Natural killer cell (primary cell): ENCODE measurements around the gene NOTCH3. TPM values are rescaled to one million over a fixed set of nuclear protein-coding genes. Genes with fewer than 3 reads are reported as not detected.

Source experiments
- ATAC-seq, 3 donors: fragments of 150-1000 bp in 2 of 3; fragments of 200-7000 bp in 1 of 3; cut with Tn5 transposase; 1 replicate in 1 of 3; 2 replicates in 2 of 3; pipeline ENCODE4 v1.10.0; 2021; ENCODE audit warnings: mild to moderate bottlenecking in 2 of 3, moderate library complexity in 2 of 3
- DNase-seq, 2 donors: peaks; one replicate each; pipeline versions ENCODE4 v3.0.0 to v3.0.0-alpha.2; 2013 to 2021; ENCODE audit warnings: mixed read lengths in 1 of 2
- H3K27ac ChIP-seq: one replicate; pipeline ENCODE4 v1.5.1; 2013; ENCODE audit warnings: mild to moderate bottlenecking, low read length
- H3K27me3 ChIP-seq: one replicate; pipeline ENCODE4 v1.6.1; 2013; ENCODE audit warnings: low read length; ENCODE audit not compliant: control insufficient read depth, insufficient read depth
- H3K36me3 ChIP-seq: one replicate; pipeline ENCODE4 v1.6.1; 2013; ENCODE audit warnings: low read length; ENCODE audit not compliant: control insufficient read depth, insufficient read depth
- H3K4me1 ChIP-seq: one replicate; pipeline ENCODE4 v1.6.1; 2013; ENCODE audit warnings: low read length; ENCODE audit not compliant: control insufficient read depth, insufficient read depth
- H3K4me3 ChIP-seq: one replicate; pipeline ENCODE4 v1.5.1; 2013; ENCODE audit warnings: low read length
- H3K9me3 ChIP-seq: one replicate; pipeline ENCODE4 v1.6.1; 2013; ENCODE audit warnings: low read length; ENCODE audit not compliant: control insufficient read depth, insufficient read depth
- H3K27ac Mint-ChIP-seq, 2 donors: one replicate each; pipeline ENCODE4 v1.8.0; 2022; ENCODE audit warnings: mild to moderate bottlenecking in 2 of 2, mixed read lengths in 2 of 2, moderate library complexity in 1 of 2
- H3K27me3 Mint-ChIP-seq, 2 donors: one replicate each; pipeline ENCODE4 v1.8.0; 2022; ENCODE audit warnings: low read depth in 2 of 2, mixed read lengths in 2 of 2
- H3K36me3 Mint-ChIP-seq: one replicate; pipeline ENCODE4 v1.8.0; 2022; ENCODE audit warnings: mixed read lengths
- H3K4me1 Mint-ChIP-seq, 2 donors: one replicate each; pipeline ENCODE4 v1.8.0; 2022; ENCODE audit warnings: mixed read lengths in 2 of 2
- H3K4me3 Mint-ChIP-seq: one replicate; pipeline ENCODE4 v1.8.0; 2022; ENCODE audit warnings: mild to moderate bottlenecking, moderate library complexity, mixed read lengths
- H3K9me3 Mint-ChIP-seq, 2 donors: one replicate each; pipeline ENCODE4 v1.8.0; 2022; ENCODE audit warnings: mixed read lengths in 2 of 2
- WGBS: methylation state at CpG from one replicate; pipeline ENCODE4 v1.1.7; 2013; ENCODE audit warnings: missing lambda C conversion rate; ENCODE audit not compliant: insufficient coverage; 5-methylcytosine and 5-hydroxymethylcytosine counted together
- intact Hi-C: fragments of 100-400 bp; cut with micrococcal nuclease; formaldehyde crosslinking; loops from one replicate; pipeline ENCODE4 v1.14.2; 2022
- total RNA-seq, 4 donors: library from RNA; stranded (reverse); fragments of 120-200 nt in 1 of 4; gene quantifications; one replicate each; pipeline versions ENCODE4 v1.2.3 to v1.2.4, GENCODE V29; 2013 to 2022
- TF ChIP-seq, protein P1 (sequence below): fragments of 200-600 bp; IDR thresholded peaks from one replicate; pipeline ENCODE4 v1.8.0; 2022; ENCODE audit warnings: antibody characterized with exemption

NOTCH3 gene
- total RNA-seq, 3 donors from 2014 or later (not counting 1 experiment from before 2014, with no cell fraction given) = 0.25 to 0.26 TPM; not detected in 1

DNA sequence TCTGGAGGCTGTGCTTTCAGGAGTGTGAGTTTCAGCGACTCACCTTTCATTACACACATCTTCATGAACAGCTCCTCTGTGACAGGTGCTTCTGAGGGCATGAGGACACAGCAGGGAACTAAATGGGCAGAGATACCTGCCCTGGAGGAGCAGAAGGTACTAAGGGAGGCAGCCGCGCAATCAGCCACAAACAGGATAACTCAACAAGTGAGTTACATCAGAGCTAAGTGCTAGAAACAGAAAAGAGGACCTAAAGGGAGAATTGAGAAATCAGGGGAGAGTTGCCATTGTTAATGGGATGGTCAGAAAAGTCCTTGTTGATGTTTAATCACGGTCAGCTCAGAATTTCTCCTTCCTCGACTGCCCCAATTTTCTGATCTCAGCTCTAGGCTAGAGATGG is 51.1 kb downstream of the NOTCH3 start:
- H3K4me1 Mint-ChIP-seq = no peaks in the 10 kb centered on the region
- no peaks in the 10 kb centered on the region for H3K9me3 Mint-ChIP-seq
- H3K9me3 ChIP-seq = peaks cover 4% of the 10 kb centered on the region
- ATAC-seq (no peak), DNase-seq (no peak)
- peaks cover 6 to 17% of the 10 kb centered on the region in 2 donors for H3K27me3 Mint-ChIP-seq
- WGBS = 83% methylated on average over 5 of the region's 5 CpGs
- intact Hi-C loops = loop anchor here (1.0 kb wide), 2 partner anchors 48 to 57 kb away; no protein-coding TSS in a partner anchor
- H3K36me3 Mint-ChIP-seq = no peaks in the 10 kb centered on the region
- H3K36me3 ChIP-seq = no peaks in the 10 kb centered on the region
- no peak overlapping the region for H3K27ac Mint-ChIP-seq
- TF ChIP-seq, protein P1, sequence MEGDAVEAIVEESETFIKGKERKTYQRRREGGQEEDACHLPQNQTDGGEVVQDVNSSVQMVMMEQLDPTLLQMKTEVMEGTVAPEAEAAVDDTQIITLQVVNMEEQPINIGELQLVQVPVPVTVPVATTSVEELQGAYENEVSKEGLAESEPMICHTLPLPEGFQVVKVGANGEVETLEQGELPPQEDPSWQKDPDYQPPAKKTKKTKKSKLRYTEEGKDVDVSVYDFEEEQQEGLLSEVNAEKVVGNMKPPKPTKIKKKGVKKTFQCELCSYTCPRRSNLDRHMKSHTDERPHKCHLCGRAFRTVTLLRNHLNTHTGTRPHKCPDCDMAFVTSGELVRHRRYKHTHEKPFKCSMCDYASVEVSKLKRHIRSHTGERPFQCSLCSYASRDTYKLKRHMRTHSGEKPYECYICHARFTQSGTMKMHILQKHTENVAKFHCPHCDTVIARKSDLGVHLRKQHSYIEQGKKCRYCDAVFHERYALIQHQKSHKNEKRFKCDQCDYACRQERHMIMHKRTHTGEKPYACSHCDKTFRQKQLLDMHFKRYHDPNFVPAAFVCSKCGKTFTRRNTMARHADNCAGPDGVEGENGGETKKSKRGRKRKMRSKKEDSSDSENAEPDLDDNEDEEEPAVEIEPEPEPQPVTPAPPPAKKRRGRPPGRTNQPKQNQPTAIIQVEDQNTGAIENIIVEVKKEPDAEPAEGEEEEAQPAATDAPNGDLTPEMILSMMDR = no peak
- H3K4me3 Mint-ChIP-seq = no peak overlapping the region
- H3K4me1 ChIP-seq = no peaks in the 10 kb centered on the region
- H3K27me3 ChIP-seq = no peaks in the 10 kb centered on the region
- no peak overlapping the region for H3K27ac ChIP-seq
- no peak overlapping the region for H3K4me3 ChIP-seq

DNA sequence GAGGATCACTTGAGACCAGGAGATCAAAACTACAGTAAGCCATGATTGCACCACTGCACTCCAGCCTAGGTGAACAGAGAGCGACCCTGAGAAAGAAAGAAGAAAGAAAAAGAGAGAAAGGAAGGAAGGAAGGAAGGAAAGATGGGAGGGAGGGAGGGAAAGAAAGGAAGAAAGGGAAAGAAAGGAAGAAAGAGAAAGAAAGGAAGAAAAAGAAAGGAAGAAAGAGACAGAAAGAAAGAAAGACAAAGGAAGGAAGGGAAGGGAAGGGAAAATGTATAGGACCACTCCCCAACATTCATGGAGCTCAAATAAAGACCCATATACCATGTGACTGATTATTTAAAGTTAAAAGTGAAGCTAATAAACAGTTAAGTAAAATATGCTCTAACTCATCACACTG is 53.7 kb downstream of the NOTCH3 start:
- Mint-ChIP-seq H3K36me3 (no peaks in the 10 kb centered on the region), H3K27me3 (peaks cover 6% of the 10 kb centered on the region in 2 donors), H3K27ac (no peak overlapping the region), H3K4me1 (no peaks in the 10 kb centered on the region), H3K4me3 (no peak overlapping the region), H3K9me3 (no peaks in the 10 kb centered on the region)
- no peak overlapping the region for H3K4me3 ChIP-seq
- no peaks in the 10 kb centered on the region for H3K4me1 ChIP-seq
- TF ChIP-seq, protein P1 = no peak
- H3K9me3 ChIP-seq = no peaks in the 10 kb centered on the region
- no peaks in the 10 kb centered on the region for H3K36me3 ChIP-seq
- no peak for ATAC-seq
- DNase-seq = no peak
- no peak overlapping the region for H3K27ac ChIP-seq
- intact Hi-C loops = no loop called here
- WGBS = 80% methylated on average over 1 of the region's 1 CpG
- H3K27me3 ChIP-seq = no peaks in the 10 kb centered on the region

DNA sequence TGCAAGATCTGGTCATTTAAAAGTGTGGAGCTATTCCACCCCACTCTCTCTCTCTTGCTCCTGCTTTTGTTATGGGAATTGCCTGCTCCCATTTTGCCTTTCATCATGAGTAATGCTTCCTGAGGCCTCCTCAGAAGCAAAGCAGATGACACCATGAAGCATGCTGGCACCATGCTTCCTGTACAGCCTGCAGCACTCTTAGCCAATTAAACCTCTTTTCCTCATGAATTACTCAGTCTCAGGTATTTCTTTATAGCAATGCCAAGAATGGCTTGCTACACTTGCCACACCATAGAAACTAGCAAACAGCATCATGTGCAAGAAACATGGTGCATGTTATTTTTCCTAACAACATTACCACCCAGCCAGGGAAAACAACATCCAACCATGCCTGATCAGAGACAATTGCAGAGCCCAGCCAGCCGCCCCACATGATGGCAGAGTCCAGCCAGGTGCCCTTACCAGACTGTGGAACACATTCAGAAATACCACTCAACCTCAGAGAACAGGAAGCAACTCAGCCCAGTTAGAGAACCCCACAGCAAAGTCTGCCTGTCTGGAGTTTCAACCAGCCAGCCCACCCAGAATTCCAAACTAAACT is 56.6 kb downstream of the NOTCH3 start:
- DNase-seq (no peak), ATAC-seq (no peak)
- H3K9me3 ChIP-seq = no peaks in the 10 kb centered on the region
- 95% methylated on average over 1 of the region's 1 CpG for WGBS
- TF ChIP-seq, protein P1 = no peak
- peaks cover 0 to 3% of the 10 kb centered on the region in 2 donors for H3K9me3 Mint-ChIP-seq
- no peak overlapping the region for H3K27ac Mint-ChIP-seq
- no peak overlapping the region for H3K4me3 Mint-ChIP-seq
- peaks cover 6% of the 10 kb centered on the region for H3K36me3 Mint-ChIP-seq
- no peaks in the 10 kb centered on the region for H3K36me3 ChIP-seq
- H3K27me3 ChIP-seq = peaks cover 2% of the 10 kb centered on the region
- no peak overlapping the region for H3K4me3 ChIP-seq
- intact Hi-C loops = no loop called here
- peaks cover 9 to 10% of the 10 kb centered on the region in 2 donors for H3K27me3 Mint-ChIP-seq
- no peaks in the 10 kb centered on the region for H3K4me1 Mint-ChIP-seq
- H3K4me1 ChIP-seq = no peaks in the 10 kb centered on the region
- H3K27ac ChIP-seq = no peak overlapping the region

DNA sequence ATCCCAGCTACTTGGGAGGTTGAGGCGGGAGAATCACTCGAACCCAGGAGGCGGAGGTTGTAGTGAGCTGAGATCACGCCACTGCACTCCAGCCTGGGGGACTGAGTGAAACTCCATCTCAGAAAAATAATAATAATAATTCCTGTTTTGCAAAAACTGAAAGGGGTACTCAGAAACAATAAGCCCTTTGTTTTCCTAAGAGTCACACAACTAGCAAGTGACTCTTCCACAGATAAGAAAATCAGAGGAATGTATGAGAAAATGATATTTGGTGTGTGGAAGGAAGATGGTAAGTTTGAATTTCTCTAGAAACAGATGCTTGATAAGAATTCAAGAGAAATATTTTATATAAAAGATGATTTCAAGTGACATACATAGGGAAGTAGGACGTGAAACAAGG is 58.5 kb downstream of the NOTCH3 start:
- Mint-ChIP-seq H3K27ac (no peak overlapping the region), H3K27me3 (peaks cover 10 to 14% of the 10 kb centered on the region in 2 donors), H3K4me3 (no peak overlapping the region), H3K36me3 (peaks cover 7% of the 10 kb centered on the region), H3K4me1 (no peaks in the 10 kb centered on the region), H3K9me3 (peaks cover 0 to 3% of the 10 kb centered on the region in 2 donors)
- DNase-seq (no peak), ATAC-seq (no peak)
- H3K4me1 ChIP-seq = no peaks in the 10 kb centered on the region
- WGBS = 94% methylated on average over 5 of the region's 5 CpGs
- H3K4me3 ChIP-seq = no peak overlapping the region
- TF ChIP-seq, protein P1 = no peak
- H3K36me3 ChIP-seq = no peaks in the 10 kb centered on the region
- H3K27me3 ChIP-seq = peaks cover 2% of the 10 kb centered on the region
- H3K27ac ChIP-seq = no peak overlapping the region
- intact Hi-C loops = no loop called here
- H3K9me3 ChIP-seq = peaks cover 4% of the 10 kb centered on the region
